A549 (cell line): ENCODE data around the gene CDYL2. TPM values are rescaled to one million over a fixed set of nuclear protein-coding genes. Genes with fewer than 3 reads are reported as not detected.

ENCODE experiments used
- ATAC-seq, 2 experiments: fragments of 200-7000 bp in 1 of 2; fragments of >200 bp in 1 of 2; cut with Nextera tagmentation in 1 of 2; cut with Tn5 transposase in 1 of 2; 3 replicates each; pipeline versions ENCODE4 v1.8.0 to v1.9.1; 2018 to 2020; ENCODE audit warnings: mild to moderate bottlenecking in 1 of 2, moderate library complexity in 1 of 2
- CTCF ChIA-PET: fragments of 300-600 bp; sonication (Branson Sonifier 250); formaldehyde crosslinking; extraction: SDS; loops from one replicate; lab custom pipeline; 2021; ENCODE audit warnings: antibody characterized with exemption, inconsistent platforms; lab: Yijun Ruan, JAX
- POLR2A ChIA-PET: fragments of 350-600 bp; formaldehyde crosslinking; extraction: SDS; loops from one replicate; lab custom pipeline; 2021; ENCODE audit warnings: antibody characterized with exemption, inconsistent platforms; lab: Yijun Ruan, JAX
- DNase-seq, 2 experiments: peaks; one replicate each; pipeline versions ENCODE4 v3.0.0 to v3.0.0-alpha.2; 2011 to 2016; ENCODE audit warnings: low read depth in 1 of 2, low spot score in 1 of 2
- FAIRE-seq: peaks from 2 replicates; lab custom pipeline; 2011; peaks lifted over from hg19 to GRCh38; lab: Jason Lieb, UNC
- H3K27ac ChIP-seq, 2 experiments: fragments of >200 bp; sonication (Bioruptor Twin); formaldehyde crosslinking; 3 replicates each; pipeline ENCODE4 v1.5.1; 2016 to 2017
- H3K4me1 ChIP-seq: fragments of >200 bp; sonication (Bioruptor Twin); formaldehyde crosslinking; 3 replicates; pipeline ENCODE4 v1.6.1; 2016
- H3K4me2 ChIP-seq: fragments of >200 bp; sonication (Bioruptor Twin); formaldehyde crosslinking; 3 replicates; pipeline ENCODE4 v1.6.1; 2016
- H3K4me3 ChIP-seq: fragments of >200 bp; sonication (Bioruptor Twin); formaldehyde crosslinking; 3 replicates; pipeline ENCODE4 v1.5.1; 2016
- H3K9me3 ChIP-seq: fragments of >200 bp; sonication (Bioruptor Twin); formaldehyde crosslinking; 3 replicates; pipeline ENCODE4 v1.6.1; 2016
- ATOH8 ChIP-seq: fragments of 250-450 bp; sonication (Bioruptor Pico); IDR thresholded peaks from 2 replicates; pipeline ENCODE4 v1.5.0; 2020; ENCODE audit warnings: low read depth, mild to moderate bottlenecking, moderate library complexity
- CBX2 ChIP-seq: fragments of 200-600 bp; sonication (generic); IDR thresholded peaks from 2 replicates; pipeline ENCODE4 v1.6.1; 2016; ENCODE audit warnings: low read depth, mild to moderate bottlenecking, borderline replicate concordance
- CEBPB ChIP-seq, 2 experiments: fragments of >200 bp in 1 of 2; sonication (Bioruptor Twin) in 1 of 2; formaldehyde crosslinking in 1 of 2; IDR thresholded peaks; 2 replicates each; pipeline ENCODE4 v1.6.1; 2012 to 2016
- CTCF ChIP-seq: fragments of >200 bp; sonication (Bioruptor Twin); formaldehyde crosslinking; IDR thresholded peaks from 3 replicates; pipeline ENCODE4 v1.5.1; 2016
- EHMT2 ChIP-seq: fragments of 200-600 bp; sonication (generic); IDR thresholded peaks from 2 replicates; pipeline ENCODE4 v1.6.1; 2016; ENCODE audit warnings: antibody characterized with exemption, low read depth, mild to moderate bottlenecking, moderate library complexity
- ELK1 ChIP-seq: fragments of 150-350 bp; IDR thresholded peaks from 2 replicates; pipeline ENCODE4 v1.6.1; 2014; ENCODE audit warnings: low read depth, mild to moderate bottlenecking, low read length
- EP300 ChIP-seq, 2 experiments: fragments of >200 bp; sonication (Bioruptor Twin); formaldehyde crosslinking; IDR thresholded peaks; 2 replicates in 1 of 2; 3 replicates in 1 of 2; pipeline ENCODE4 v1.6.1; 2016 to 2017
- ESRRA ChIP-seq: fragments of 150-350 bp; IDR thresholded peaks from 2 replicates; pipeline ENCODE4 v1.6.1; 2014; ENCODE audit warnings: mild to moderate bottlenecking, low read length, borderline replicate concordance
- FOXS1 ChIP-seq: fragments of 250-450 bp; sonication (Bioruptor Pico); IDR thresholded peaks from 2 replicates; pipeline ENCODE4 v1.5.0; 2020; ENCODE audit warnings: mild to moderate bottlenecking, moderate library complexity
- HES2 ChIP-seq: fragments of >200 bp; sonication (Bioruptor Twin); formaldehyde crosslinking; IDR thresholded peaks from 2 replicates; pipeline ENCODE4 v1.6.1; 2016
- HOXB13 ChIP-seq: fragments of 250-450 bp; sonication (Bioruptor Pico); IDR thresholded peaks from 2 replicates; pipeline ENCODE4 v1.5.0; 2020; ENCODE audit warnings: low read depth, mild to moderate bottlenecking, moderate library complexity
- KDM1A ChIP-seq: fragments of 200-600 bp; sonication (generic); IDR thresholded peaks from 2 replicates; pipeline ENCODE4 v1.6.1; 2016; ENCODE audit warnings: low read depth, mild to moderate bottlenecking
- MAFK ChIP-seq: fragments of 450-650 bp; IDR thresholded peaks from 2 replicates; pipeline ENCODE4 v1.6.1; 2014; ENCODE audit not compliant: partially characterized antibody
- MYC ChIP-seq: IDR thresholded peaks from 2 replicates; pipeline ENCODE4 v1.6.1; 2012; ENCODE audit warnings: mild to moderate bottlenecking, inconsistent platforms, low read length, improper control_type of control experiment, borderline replicate concordance
- NFE2L2 ChIP-seq: fragments of 150-350 bp; conservative IDR thresholded peaks from 2 replicates; pipeline ENCODE4 v1.6.1; 2014; ENCODE audit warnings: low read length
- NPAS2 ChIP-seq: fragments of 250-450 bp; sonication (Bioruptor Pico); IDR thresholded peaks from 2 replicates; pipeline ENCODE4 v1.8.0; 2022; ENCODE audit warnings: mild to moderate bottlenecking, moderate library complexity, borderline replicate concordance
- NR3C1 ChIP-seq: fragments of >200 bp; sonication (Bioruptor Twin); formaldehyde crosslinking; IDR thresholded peaks from 3 replicates; pipeline ENCODE4 v1.6.1; 2017
- RAD21 ChIP-seq, 2 experiments: fragments of >200 bp in 1 of 2; sonication (Bioruptor Twin) in 1 of 2; formaldehyde crosslinking in 1 of 2; IDR thresholded peaks in 1 of 2; conservative IDR thresholded peaks in 1 of 2; 2 replicates in 1 of 2; 3 replicates in 1 of 2; pipeline ENCODE4 v1.6.1; 2012 to 2018; ENCODE audit warnings: inconsistent platforms in 1 of 2
- RARB ChIP-seq: fragments of 250-450 bp; sonication (Bioruptor Pico); IDR thresholded peaks from 2 replicates; pipeline ENCODE4 v1.8.0; 2021; ENCODE audit warnings: mild to moderate bottlenecking, moderate library complexity
- RCOR1 ChIP-seq: fragments of 150-350 bp; IDR thresholded peaks from 2 replicates; pipeline ENCODE4 v1.6.1; 2014; ENCODE audit warnings: antibody characterized with exemption, low read length, low read depth
- REST ChIP-seq: fragments of 200-600 bp; sonication (generic); IDR thresholded peaks from 2 replicates; pipeline ENCODE4 v1.6.1; 2016; ENCODE audit warnings: antibody characterized with exemption, mild to moderate bottlenecking, moderate library complexity
- RNF2 ChIP-seq: fragments of 200-600 bp; sonication (generic); IDR thresholded peaks from 2 replicates; pipeline ENCODE4 v1.6.1; 2016; ENCODE audit warnings: low read depth, mild to moderate bottlenecking, antibody characterized with exemption, moderate library complexity, borderline replicate concordance
- SREBF2 ChIP-seq: fragments of 450-650 bp; IDR thresholded peaks from 2 replicates; pipeline ENCODE4 v1.6.1; 2014; ENCODE audit warnings: mild to moderate bottlenecking, moderate library complexity
- USF2 ChIP-seq: fragments of 450-650 bp; IDR thresholded peaks from 2 replicates; pipeline ENCODE4 v1.6.1; 2014; ENCODE audit warnings: antibody characterized with exemption
- ZFP36 ChIP-seq: fragments of 450-650 bp; IDR thresholded peaks from 2 replicates; pipeline ENCODE4 v1.6.1; 2014; ENCODE audit warnings: borderline replicate concordance; ENCODE audit not compliant: partially characterized antibody
- ZNF302 ChIP-seq: fragments of 250-450 bp; sonication (Bioruptor Pico); IDR thresholded peaks from 2 replicates; pipeline ENCODE4 v1.9.0; 2021; ENCODE audit warnings: inconsistent platforms, mild to moderate bottlenecking, moderate library complexity
- WGBS: methylation state at CpG from one replicate; pipeline ENCODE4 v1.1.6; 2017; ENCODE audit errors: missing lambda C conversion rate; 5-methylcytosine and 5-hydroxymethylcytosine counted together
- polyA plus RNA-seq, 4 experiments: library from polyadenylated mRNA; depleted of rRNA in 3 of 4; stranded (reverse); fragments of >200 nt; fragmentation: RNase III in 1 of 4; extraction: RNeasy Plus Mini Kit Qiagen cat#74134 plus additional on column Dnase treatment in 1 of 4; gene quantifications; 2 replicates in 3 of 4; 3 replicates in 1 of 4; pipeline ENCODE4 v1.2.3, GENCODE V29; 2011 to 2017

The CDYL2 gene
- polyA plus RNA-seq, 2 of the 4 experiments (the other 2 are of a cell fraction): 0.05 to 0.10 TPM

- no peak for TF ChIP-seq MAFK
- no peak for TF ChIP-seq ESRRA
- no peak for TF ChIP-seq EHMT2
- TF ChIP-seq KDM1A: no peak
- no peak for TF ChIP-seq CTCF
- TF ChIP-seq HES2: no peak
- no peak for TF ChIP-seq MYC
- TF ChIP-seq RCOR1: no peak
- TF ChIP-seq RNF2: no peak
- no peak for TF ChIP-seq USF2
- TF ChIP-seq ATOH8 (CRISPR knock-in tag): no peak
- no peak for TF ChIP-seq NPAS2 (CRISPR knock-in tag)
- Histone ChIP-seq H3K4me1 (no peaks in the 10 kb centered on the region), H3K4me3 (no peak overlapping the region), H3K27ac (no peak overlapping the region), H3K4me2 (no peak overlapping the region), H3K9me3 (no peaks in the 10 kb centered on the region)
- no peak for FAIRE-seq
- ChIA-PET CTCF (no interaction called here), POLR2A (no interaction called here)
- no peak for DNase-seq
- no peak for ATAC-seq
- WGBS: 34% methylated on average over 5 of the region's 5 CpGs
Observed at GRCh38 chr16:80557037-80557436, 247.4 kb downstream of the CDYL2 start.

GRCh38 chr16:80556481-80556880, 247.9 kb downstream of the CDYL2 start:
- Histone ChIP-seq H3K4me3 (no peak overlapping the region), H3K9me3 (no peaks in the 10 kb centered on the region), H3K27ac (no peak overlapping the region), H3K4me1 (no peaks in the 10 kb centered on the region), H3K4me2 (no peak overlapping the region)
- no peak for ATAC-seq
- POLR2A ChIA-PET: no interaction called here
- TF ChIP-seq ELK1 (no peak), MAFK (no peak), NFE2L2 (no peak), ZNF302 (CRISPR knock-in tag) (no peak), NR3C1 (no peak), FOXS1 (no peak), REST (no peak), CEBPB (IDR thresholded peaks at IDR 0.05) (no peak), ZFP36 (no peak), USF2 (no peak), HES2 (no peak), SREBF2 (no peak), CBX2 (no peak), KDM1A (no peak), HOXB13 (CRISPR knock-in tag) (no peak), RAD21 (conservative IDR thresholded peaks at IDR 0.05 in 1 of 2, IDR thresholded peaks at IDR 0.05 in 1 of 2) (no peak), RARB (no peak), EP300 (IDR thresholded peaks at IDR 0.05) (no peak)
- FAIRE-seq: no peak
- CTCF ChIA-PET: no interaction called here
- 4% methylated on average over 2 of the region's 3 CpGs for WGBS
- DNase-seq: no peak
